Endodermal cell (in vitro differentiated cells): ENCODE data around the gene RUNDC1. TPM values are rescaled to one million over a fixed set of nuclear protein-coding genes. Genes with fewer than 3 reads are reported as not detected.
A peak's percentile ranks its signal among the peaks of the same experiment; 100 is the strongest.

Source experiments
- DNase-seq: peaks from one replicate; pipeline ENCODE4 v3.0.0-alpha.2; 2017
- H3K27ac ChIP-seq: 2 replicates; pipeline ENCODE4 v1.5.1; 2013; ENCODE audit warnings: mild to moderate bottlenecking, low read depth, low read length, moderate library complexity
- H3K27me3 ChIP-seq: 2 replicates; pipeline ENCODE4 v1.6.1; 2013; ENCODE audit warnings: mild to moderate bottlenecking, low read length, moderate library complexity; ENCODE audit not compliant: insufficient read depth, control insufficient read depth, poor library complexity, severe bottlenecking
- H3K36me3 ChIP-seq: 2 replicates; pipeline ENCODE4 v1.7.0; 2013; ENCODE audit warnings: mild to moderate bottlenecking, low read length, moderate library complexity; ENCODE audit not compliant: control insufficient read depth, insufficient read depth
- H3K4me1 ChIP-seq: one replicate; pipeline ENCODE4 v1.7.0; 2013; ENCODE audit warnings: low read length; ENCODE audit not compliant: control insufficient read depth, insufficient read depth
- H3K4me3 ChIP-seq: 2 replicates; pipeline ENCODE4 v1.5.1; 2013; ENCODE audit warnings: mild to moderate bottlenecking, low read length, moderate library complexity
- H3K9ac ChIP-seq: 2 replicates; pipeline ENCODE4 v1.6.1; 2013; ENCODE audit warnings: mild to moderate bottlenecking, low read length, moderate library complexity; ENCODE audit not compliant: poor library complexity, severe bottlenecking; ENCODE audit errors: extremely low read depth
- H3K9me3 ChIP-seq: 2 replicates; pipeline ENCODE4 v1.6.1; 2013; ENCODE audit warnings: mild to moderate bottlenecking, low read length, moderate library complexity; ENCODE audit not compliant: control insufficient read depth
- H3K27ac Mint-ChIP-seq: 2 replicates; pipeline ENCODE4 v1.8.0; 2020; ENCODE audit warnings: mixed read lengths
- H3K27me3 Mint-ChIP-seq: 2 replicates; pipeline ENCODE4 v1.8.0; 2021; ENCODE audit warnings: mild to moderate bottlenecking, mixed read lengths; ENCODE audit not compliant: insufficient read depth
- H3K36me3 Mint-ChIP-seq: 2 replicates; pipeline ENCODE4 v1.8.0; 2020; ENCODE audit warnings: low read depth, mixed read lengths
- H3K4me1 Mint-ChIP-seq: 2 replicates; pipeline ENCODE4 v1.8.0; 2020; ENCODE audit warnings: mixed read lengths
- H3K4me3 Mint-ChIP-seq: 2 replicates; pipeline ENCODE4 v1.8.0; 2020; ENCODE audit warnings: mild to moderate bottlenecking, moderate library complexity, mixed read lengths
- H3K9me3 Mint-ChIP-seq: 2 replicates; pipeline ENCODE4 v1.8.0; 2020; ENCODE audit warnings: mild to moderate bottlenecking, mixed read lengths
- CTCF ChIP-seq: fragments of 200-600 bp; sonication (generic); conservative IDR thresholded peaks from 2 replicates; pipeline ENCODE4 v1.5.0; 2021; ENCODE audit warnings: antibody characterized with exemption, mild to moderate bottlenecking
- WGBS, 2 experiments: methylation state at CpG; one replicate each; pipeline versions ENCODE4 v1.1.5 to v1.1.7; 2013; ENCODE audit warnings: missing lambda C conversion rate in 2 of 2, mixed read lengths in 1 of 2; ENCODE audit not compliant: insufficient coverage in 1 of 2, insufficient read length in 1 of 2; 5-methylcytosine and 5-hydroxymethylcytosine counted together
- total RNA-seq, 2 donors: library from RNA; stranded (reverse); fragmentation: NEBNext Ultra II Directional in 1 of 2; extraction: Animal tissue kit (Norgen Biotek cat#: 25700) in 1 of 2; gene quantifications; 2 replicates in 1 of 2; 3 replicates in 1 of 2; pipeline ENCODE4 v1.2.1, GENCODE V29; 2021

Gene RUNDC1
- total RNA-seq, 2 donors from 2014 or later: 17.7 to 18.5 TPM

DNA sequence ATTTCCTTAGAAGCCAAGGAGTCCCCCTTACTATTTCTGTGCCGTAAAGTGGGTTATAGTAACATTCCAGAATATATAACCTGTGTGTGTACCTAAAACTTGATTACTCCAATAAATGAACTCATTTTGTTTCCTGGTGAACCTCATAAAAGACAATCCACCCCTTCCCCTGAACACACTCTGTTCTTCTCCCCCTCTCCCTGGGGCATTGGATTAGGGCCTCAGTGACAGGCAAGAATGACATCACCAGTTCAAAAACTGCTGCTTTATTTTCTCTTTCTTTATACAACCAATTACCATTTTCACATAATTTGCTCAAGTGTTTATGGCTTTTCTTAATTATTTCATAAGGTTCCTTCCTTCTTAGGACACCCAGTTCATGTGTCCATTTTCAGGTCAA lies 33.6 kb upstream of the RUNDC1 start:
- H3K9ac ChIP-seq: no peak overlapping the region
- H3K9me3 ChIP-seq: no peaks in the 10 kb centered on the region
- H3K27ac Mint-ChIP-seq: peak overlapping the region; percentile 8
- no peak overlapping the region for H3K27ac ChIP-seq
- H3K27me3 ChIP-seq: no peaks in the 10 kb centered on the region
- no peak overlapping the region for H3K4me3 Mint-ChIP-seq
- no peak overlapping the region for H3K4me3 ChIP-seq
- no peaks in the 10 kb centered on the region for H3K4me1 ChIP-seq
- TF ChIP-seq CTCF: no peak
- H3K36me3 ChIP-seq: peaks cover 32% of the 10 kb centered on the region
- no peaks in the 10 kb centered on the region for H3K4me1 Mint-ChIP-seq
- DNase-seq: no peak
- H3K36me3 Mint-ChIP-seq: peaks cover 24% of the 10 kb centered on the region
- 89 to 100% methylated on average over 1 of the region's 1 CpG for WGBS, 2 experiments
- H3K9me3 Mint-ChIP-seq: no peaks in the 10 kb centered on the region
- no peaks in the 10 kb centered on the region for H3K27me3 Mint-ChIP-seq

DNA sequence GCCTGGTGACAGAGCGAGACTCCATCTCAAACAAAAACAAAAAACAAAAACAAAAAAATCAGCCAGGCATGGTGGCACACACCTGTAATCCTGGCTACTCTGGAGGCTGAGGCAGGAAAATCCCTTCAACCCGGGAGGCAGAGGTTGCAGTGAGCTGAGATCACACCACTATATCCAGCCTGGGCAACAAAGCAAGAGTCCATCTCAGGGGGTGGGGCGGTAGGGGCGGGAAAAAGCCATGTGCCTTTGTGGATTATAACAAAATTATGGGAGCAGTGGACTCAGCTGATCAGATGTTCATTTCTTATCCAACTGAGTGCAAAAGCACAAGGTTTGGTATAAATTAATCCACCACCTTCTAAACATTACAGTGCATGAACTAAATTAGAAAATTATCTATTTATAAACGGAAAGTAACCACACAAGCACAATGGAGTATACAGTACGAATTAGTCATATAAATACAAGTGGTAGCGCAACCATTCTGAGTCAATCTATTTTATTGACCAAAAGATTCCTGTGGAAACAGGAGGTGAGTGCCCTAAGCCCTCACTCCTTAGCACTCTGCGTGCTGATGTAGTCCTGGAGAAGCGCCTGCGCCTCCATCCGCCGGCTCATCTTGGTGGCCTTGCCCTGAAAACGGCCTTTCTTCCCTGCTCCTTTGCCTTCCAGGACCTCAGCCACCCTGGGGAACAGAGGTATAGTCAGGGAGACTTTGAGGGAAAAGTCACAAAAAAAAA lies 30.2 kb upstream of the RUNDC1 start:
- peaks cover 59% of the 10 kb centered on the region for H3K36me3 ChIP-seq
- no peaks in the 10 kb centered on the region for H3K27me3 ChIP-seq
- Mint-ChIP-seq H3K9me3 (no peaks in the 10 kb centered on the region), H3K27ac (no peak overlapping the region), H3K4me3 (no peak overlapping the region), H3K4me1 (no peaks in the 10 kb centered on the region), H3K36me3 (peaks cover 47% of the 10 kb centered on the region), H3K27me3 (no peaks in the 10 kb centered on the region)
- no peak overlapping the region for H3K27ac ChIP-seq
- no peak overlapping the region for H3K4me3 ChIP-seq
- no peak for DNase-seq
- TF ChIP-seq CTCF: no peak
- H3K4me1 ChIP-seq: no peaks in the 10 kb centered on the region
- no peaks in the 10 kb centered on the region for H3K9me3 ChIP-seq
- no peak overlapping the region for H3K9ac ChIP-seq
- 94 to 96% methylated on average over 5 to 13 of the region's 13 CpGs for WGBS, 2 experiments

DNA sequence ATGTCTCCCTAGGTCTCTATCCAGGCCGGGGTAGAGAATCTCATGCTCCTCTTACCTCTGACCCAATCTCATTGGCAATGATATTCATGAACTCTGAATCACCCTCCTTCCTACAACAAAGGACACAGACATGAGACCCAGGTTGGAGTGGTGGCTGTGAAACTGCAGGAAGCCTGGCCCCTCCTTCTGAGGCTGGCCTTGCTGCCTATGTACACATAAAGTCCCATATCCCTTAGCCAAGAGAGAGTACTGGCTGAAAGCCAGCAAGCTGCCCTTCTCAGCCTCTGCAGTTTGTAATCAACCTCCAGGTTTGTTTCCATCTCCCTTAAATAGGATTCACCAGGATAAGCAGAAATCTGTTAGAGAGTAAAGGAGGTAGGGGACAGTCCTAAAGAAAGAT lies 26.7 kb upstream of the RUNDC1 start:
- H3K27ac ChIP-seq: no peak overlapping the region
- Mint-ChIP-seq H3K4me3 (no peak overlapping the region), H3K36me3 (peaks cover 69% of the 10 kb centered on the region), H3K9me3 (no peaks in the 10 kb centered on the region), H3K4me1 (no peaks in the 10 kb centered on the region), H3K27ac (no peak overlapping the region), H3K27me3 (no peaks in the 10 kb centered on the region)
- no peaks in the 10 kb centered on the region for H3K4me1 ChIP-seq
- TF ChIP-seq CTCF: no peak
- H3K36me3 ChIP-seq: peaks cover 80% of the 10 kb centered on the region
- WGBS, 2 experiments: 95% methylated on average over 1 of the region's 1 CpG; no CpG with 5 or more reads in 1 of the 2 experiments
- no peak overlapping the region for H3K4me3 ChIP-seq
- no peaks in the 10 kb centered on the region for H3K9me3 ChIP-seq
- no peak for DNase-seq
- H3K9ac ChIP-seq: no peak overlapping the region
- no peaks in the 10 kb centered on the region for H3K27me3 ChIP-seq
